ENCODE results near the gene LRP1B.
A peak's percentile ranks its signal among the peaks of the same experiment; 100 is the strongest.

The LRP1B gene

DNA sequence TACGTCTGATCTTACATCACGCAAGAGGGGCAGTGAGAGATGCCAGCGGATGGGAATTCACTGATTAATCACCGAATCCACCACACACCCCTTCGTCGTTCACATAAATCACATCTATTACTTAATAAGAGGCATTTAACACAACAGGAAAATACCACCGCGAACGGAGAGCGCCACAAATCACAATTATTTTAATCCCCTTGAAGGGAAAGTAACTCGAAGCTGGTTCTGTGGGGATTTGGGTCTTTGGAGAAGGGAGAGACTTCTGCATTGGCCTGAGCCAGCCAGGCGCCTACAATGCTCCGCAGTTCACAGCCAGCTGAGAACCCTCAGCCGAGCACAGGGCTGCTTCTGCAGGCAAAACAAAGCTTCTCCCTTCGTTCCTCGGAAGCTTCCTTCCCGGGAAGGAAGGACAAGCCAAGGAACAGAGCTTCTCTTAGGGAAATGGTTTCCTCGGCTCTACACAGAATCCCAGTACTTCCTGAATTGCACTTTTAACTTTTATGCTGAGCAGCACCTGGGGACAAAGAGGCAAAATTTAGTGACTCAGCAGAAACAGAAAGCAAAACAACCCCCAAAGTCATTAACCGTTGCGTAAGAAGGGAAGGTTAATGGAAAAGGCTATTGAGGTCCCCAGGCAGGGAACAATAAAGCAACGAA is at the start of gene LRP1B:
Gene LRP1B (minus strand): TSS at position 7 of the 660 bp plus-strand sequence. CDS start 287 bp downstream, outside the sequence.
- Mint-ChIP-seq H3K27ac (no peak within 1 kb of the TSS), H3K27me3 (peaks cover 48% of the 10 kb centered on the region), H3K9me3 (no peaks in the 10 kb centered on the region), H3K4me3 (peak within 1 kb of the TSS; percentile 62), H3K4me1 (peaks cover 20% of the 10 kb centered on the region), H3K36me3 (no peaks in the 10 kb centered on the region)
- no peak for ATAC-seq

DNA sequence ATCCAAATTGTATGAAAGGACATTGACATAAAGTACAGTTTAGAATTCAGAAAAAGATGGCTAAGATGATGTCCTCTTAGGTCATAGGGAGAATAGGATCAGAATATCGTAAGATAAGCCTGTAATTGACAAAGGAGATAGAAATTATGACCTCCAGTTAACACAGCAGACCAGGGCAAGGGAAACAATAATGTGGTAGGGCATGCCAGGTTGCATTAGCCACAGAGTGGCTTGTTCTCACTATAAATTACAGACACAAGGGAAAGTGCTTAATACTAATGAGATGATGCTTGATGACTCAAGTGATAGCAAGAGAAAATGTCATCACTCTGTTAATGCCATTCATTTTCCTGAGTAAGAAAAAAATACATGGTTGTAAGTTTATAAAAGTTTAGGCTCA is 48.9 kb upstream of the LRP1B start:
- Mint-ChIP-seq H3K27ac (no peak overlapping the region), H3K27me3 (no peaks in the 10 kb centered on the region), H3K4me3 (no peak overlapping the region), H3K4me1 (no peaks in the 10 kb centered on the region), H3K36me3 (no peaks in the 10 kb centered on the region), H3K9me3 (peaks cover 3% of the 10 kb centered on the region)
- ATAC-seq, result no peak

DNA sequence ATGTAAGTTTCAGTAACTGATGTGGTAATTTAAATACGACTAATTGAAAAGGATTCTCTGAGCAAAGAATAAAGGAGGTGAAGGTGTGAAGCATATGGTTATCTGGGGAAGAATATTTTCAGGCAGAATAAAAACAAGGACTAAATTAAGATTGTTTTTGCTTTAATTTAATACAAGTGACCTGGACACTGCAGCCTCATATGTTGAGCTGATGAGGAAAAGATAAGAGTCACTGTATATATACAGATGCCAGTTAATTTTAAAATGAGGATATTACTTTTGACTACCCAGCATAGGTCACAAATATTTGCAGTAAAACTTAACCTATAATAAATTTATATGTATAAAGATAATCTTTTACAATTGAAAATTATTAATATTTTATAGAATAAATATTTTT is 47.8 kb upstream of the LRP1B start:
- Mint-ChIP-seq H3K4me1 (no peaks in the 10 kb centered on the region), H3K9me3 (peaks cover 3% of the 10 kb centered on the region), H3K27ac (no peak overlapping the region), H3K27me3 (no peaks in the 10 kb centered on the region), H3K4me3 (no peak overlapping the region), H3K36me3 (no peaks in the 10 kb centered on the region)
- ATAC-seq, result no peak

DNA sequence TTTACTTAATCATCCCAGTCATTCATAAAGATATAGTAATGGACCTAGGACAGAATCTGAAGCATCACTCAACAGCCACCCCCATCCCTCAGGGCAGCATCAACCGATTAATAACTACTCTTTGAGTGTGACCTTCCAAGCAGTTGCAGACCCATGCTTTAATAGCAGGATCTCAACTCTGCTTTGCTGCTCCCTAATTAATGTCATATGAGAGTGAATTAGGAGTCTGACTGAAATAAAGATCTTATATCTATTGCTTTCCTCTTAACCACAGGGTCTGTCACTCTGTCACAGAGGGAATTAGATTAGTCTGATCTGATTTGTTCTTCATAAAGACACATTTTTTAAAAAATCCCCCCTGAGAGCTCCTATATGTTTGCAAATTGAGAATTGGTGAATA is 46.1 kb upstream of the LRP1B start:
- no peaks in the 10 kb centered on the region for H3K36me3 Mint-ChIP-seq
- no peak overlapping the region for H3K27ac Mint-ChIP-seq
- H3K27me3 Mint-ChIP-seq, result no peaks in the 10 kb centered on the region
- ATAC-seq, result no peak
- H3K9me3 Mint-ChIP-seq, result no peaks in the 10 kb centered on the region
- H3K4me1 Mint-ChIP-seq, result no peaks in the 10 kb centered on the region
- H3K4me3 Mint-ChIP-seq, result no peak overlapping the region

DNA sequence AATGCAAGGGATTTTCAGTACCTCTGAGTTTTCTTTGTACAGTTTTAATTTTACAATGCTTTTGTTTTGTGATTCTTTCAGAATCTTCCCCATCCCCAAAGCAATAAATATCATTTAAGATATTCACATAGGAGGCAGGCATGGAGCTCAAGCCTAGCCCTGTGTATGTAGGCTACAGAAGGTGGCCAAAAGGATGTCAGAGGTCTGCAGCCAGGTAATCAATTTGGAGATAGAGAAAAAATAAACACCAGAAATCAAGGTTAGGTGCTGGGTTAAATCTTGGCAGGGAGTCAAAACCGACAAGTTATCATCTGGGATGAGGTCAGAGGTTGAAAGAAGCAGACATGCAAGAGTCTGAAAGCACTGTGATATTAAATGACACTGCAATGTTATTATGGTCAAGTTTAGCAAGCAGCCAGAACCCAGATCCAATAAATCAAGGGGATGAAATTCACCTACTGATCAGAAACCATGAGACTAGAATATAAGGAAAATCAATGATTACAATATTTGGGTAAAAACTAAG is 45.1 kb upstream of the LRP1B start:
- H3K4me3 Mint-ChIP-seq, result no peak overlapping the region
- no peaks in the 10 kb centered on the region for H3K36me3 Mint-ChIP-seq
- H3K27me3 Mint-ChIP-seq, result no peaks in the 10 kb centered on the region
- no peaks in the 10 kb centered on the region for H3K4me1 Mint-ChIP-seq
- ATAC-seq, result no peak
- no peaks in the 10 kb centered on the region for H3K9me3 Mint-ChIP-seq
- no peak overlapping the region for H3K27ac Mint-ChIP-seq

DNA sequence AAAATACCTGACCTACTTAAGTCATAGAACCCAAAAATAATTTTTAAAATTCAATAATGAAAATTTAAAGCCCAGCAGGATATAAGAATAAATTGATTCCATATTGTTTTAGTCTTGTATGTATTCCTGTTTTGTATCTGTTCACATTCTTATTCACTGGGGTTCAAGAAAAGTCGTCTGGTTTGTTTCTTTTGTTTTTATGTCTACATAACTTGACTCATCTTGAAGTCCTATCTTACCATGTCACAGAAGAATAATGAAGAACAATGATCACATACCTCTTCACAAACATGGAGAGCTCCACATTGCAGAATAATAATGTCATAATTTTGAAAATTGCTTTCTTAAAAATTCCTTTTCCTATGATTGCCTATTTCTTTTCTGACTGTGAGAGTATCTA is 43.4 kb upstream of the LRP1B start:
- Mint-ChIP-seq H3K4me1 (no peaks in the 10 kb centered on the region), H3K36me3 (no peaks in the 10 kb centered on the region)

DNA sequence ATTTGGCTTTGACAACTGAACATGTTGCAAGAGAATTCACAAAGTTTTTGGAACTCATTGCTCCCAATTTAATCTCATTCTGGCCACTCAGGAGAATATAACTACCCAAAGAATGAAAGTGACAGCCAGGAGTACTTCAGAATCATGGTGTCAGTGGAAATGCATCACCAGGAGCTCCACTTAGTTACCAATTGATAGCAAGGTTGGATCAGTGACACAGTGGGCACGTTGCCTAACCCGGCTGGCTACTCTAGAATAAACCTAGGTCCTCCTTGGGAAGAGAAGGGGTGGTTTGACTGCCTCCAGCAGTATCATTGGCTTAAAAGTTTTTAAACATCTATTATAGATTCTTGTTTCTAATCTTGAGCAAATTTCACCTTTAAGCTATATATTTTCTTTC is 40.0 kb upstream of the LRP1B start:
- Mint-ChIP-seq H3K36me3 (no peaks in the 10 kb centered on the region), H3K27me3 (no peaks in the 10 kb centered on the region)
- no peak for ATAC-seq

More for the DNA sequence above, 43.4 kb upstream of the LRP1B start:
- H3K9me3 Mint-ChIP-seq, result no peaks in the 10 kb centered on the region
- ATAC-seq, result no peak
- H3K27ac Mint-ChIP-seq, result no peak overlapping the region
- H3K4me3 Mint-ChIP-seq, result no peak overlapping the region
- H3K27me3 Mint-ChIP-seq, result no peaks in the 10 kb centered on the region

DNA sequence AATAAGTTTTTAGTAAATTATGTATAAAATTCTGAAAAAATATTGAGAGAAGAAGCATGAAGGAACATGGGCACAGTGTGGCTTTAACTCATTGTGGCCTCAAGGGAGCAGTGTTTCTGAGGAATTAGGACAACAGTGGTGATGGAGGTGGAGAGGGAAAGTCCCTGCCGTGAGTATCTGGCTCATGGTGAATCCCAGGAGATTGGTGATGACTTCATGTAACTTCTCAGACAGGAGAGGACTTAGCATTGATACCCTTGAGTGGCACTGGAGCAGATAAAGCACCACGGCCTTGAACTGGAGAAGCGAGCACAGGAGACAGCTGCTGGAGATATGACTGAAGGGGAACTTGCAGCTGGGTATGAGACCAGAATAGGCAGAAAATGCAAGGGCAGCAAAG is 35.0 kb upstream of the LRP1B start:
- peaks cover 5% of the 10 kb centered on the region for H3K9me3 Mint-ChIP-seq
- no peak overlapping the region for H3K27ac Mint-ChIP-seq
- ATAC-seq, result peak; percentile 92
- no peak overlapping the region for H3K4me3 Mint-ChIP-seq
- H3K4me1 Mint-ChIP-seq, result no peaks in the 10 kb centered on the region
- H3K36me3 Mint-ChIP-seq, result no peaks in the 10 kb centered on the region
- H3K27me3 Mint-ChIP-seq, result no peaks in the 10 kb centered on the region

More for the DNA sequence above, 40.0 kb upstream of the LRP1B start:
- H3K4me3 Mint-ChIP-seq, result no peak overlapping the region
- H3K27ac Mint-ChIP-seq, result no peak overlapping the region
- no peaks in the 10 kb centered on the region for H3K4me1 Mint-ChIP-seq
- peaks cover under 1% of the 10 kb centered on the region for H3K9me3 Mint-ChIP-seq

DNA sequence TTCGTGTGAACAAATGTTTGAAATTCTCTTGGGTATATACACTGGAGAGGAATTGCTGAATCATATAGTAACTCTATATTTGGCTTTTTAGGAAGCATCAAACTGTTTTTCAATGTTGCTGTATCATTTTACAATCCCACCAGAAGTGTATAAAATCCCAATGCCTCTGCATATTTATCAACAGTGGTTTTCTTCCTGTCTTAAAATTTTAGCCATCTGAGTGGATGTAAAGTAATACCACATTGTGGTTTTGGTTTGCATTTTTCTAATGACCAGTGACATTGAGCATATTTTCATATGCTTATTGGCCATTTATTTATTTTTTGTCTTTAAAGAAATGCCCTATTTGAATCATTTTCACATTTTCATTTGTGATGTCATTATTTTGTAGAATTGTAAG is 22.8 kb upstream of the LRP1B start:
- no peak overlapping the region for H3K27ac Mint-ChIP-seq
- H3K27me3 Mint-ChIP-seq, result no peaks in the 10 kb centered on the region
- ATAC-seq, result no peak
- H3K4me1 Mint-ChIP-seq, result no peaks in the 10 kb centered on the region
- H3K9me3 Mint-ChIP-seq, result peaks cover 4% of the 10 kb centered on the region
- H3K4me3 Mint-ChIP-seq, result no peak overlapping the region
- H3K36me3 Mint-ChIP-seq, result no peaks in the 10 kb centered on the region

DNA sequence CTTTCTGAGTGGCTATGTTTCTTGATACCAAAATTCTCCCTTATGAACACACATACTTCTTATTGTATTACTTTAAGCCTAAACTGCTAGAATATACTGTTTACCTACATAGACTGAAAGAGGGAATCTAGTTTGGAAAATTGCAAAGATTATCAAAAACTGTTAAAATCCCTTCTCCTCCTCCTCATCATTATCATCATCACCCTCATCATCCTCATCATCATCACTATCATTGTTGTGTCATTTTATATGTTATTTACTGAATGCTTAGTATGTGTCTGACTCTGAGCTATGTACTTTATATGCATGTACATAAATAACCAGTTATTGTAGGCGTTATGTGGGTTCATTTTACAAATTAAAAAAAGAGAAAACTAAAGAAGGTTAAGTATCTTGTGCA is 19.6 kb upstream of the LRP1B start:
- Mint-ChIP-seq H3K4me3 (no peak overlapping the region), H3K36me3 (no peaks in the 10 kb centered on the region), H3K9me3 (peaks cover 4% of the 10 kb centered on the region), H3K27ac (no peak overlapping the region), H3K27me3 (no peaks in the 10 kb centered on the region), H3K4me1 (no peaks in the 10 kb centered on the region)
- ATAC-seq, result no peak

DNA sequence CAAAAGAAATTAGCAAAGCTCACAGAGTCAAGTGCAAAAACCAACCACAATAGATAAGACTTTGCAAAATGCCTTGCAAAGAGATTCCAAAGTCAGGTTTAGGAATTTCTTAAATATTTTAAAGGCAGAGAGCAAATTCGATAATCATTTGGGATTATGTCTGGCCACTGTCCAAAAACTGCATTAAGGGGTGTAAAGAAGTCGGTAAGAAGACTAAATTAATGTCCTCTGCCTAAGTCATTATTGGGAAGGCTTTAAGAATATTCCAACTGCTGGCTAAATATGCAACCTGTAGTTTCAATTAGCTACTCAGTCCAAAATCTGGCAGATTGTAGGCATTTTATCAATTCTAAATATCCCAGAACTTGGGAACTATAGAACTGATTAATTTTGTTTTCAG is 13.7 kb upstream of the LRP1B start:
- ATAC-seq, result no peak
- H3K27me3 Mint-ChIP-seq, result no peaks in the 10 kb centered on the region
- no peak overlapping the region for H3K4me3 Mint-ChIP-seq

DNA sequence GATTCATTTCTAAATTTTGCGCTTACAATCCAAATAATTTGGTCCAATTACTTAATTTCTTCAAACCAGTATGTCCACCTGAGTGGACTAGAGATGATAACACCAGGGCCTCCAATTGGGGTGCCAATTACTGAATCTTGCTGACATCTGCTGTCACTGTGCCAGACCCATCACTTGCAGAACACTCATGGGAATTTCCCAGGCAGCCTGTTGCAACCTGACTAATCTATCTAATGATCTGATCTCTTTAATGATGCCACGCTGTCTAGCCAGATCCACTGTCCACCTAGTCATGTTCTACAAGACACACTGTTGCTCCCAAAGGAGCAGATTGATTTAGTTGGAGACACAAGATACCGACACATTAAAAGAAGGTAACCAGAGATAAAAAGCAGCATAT is 11.8 kb upstream of the LRP1B start:
- H3K36me3 Mint-ChIP-seq, result no peaks in the 10 kb centered on the region
- no peaks in the 10 kb centered on the region for H3K27me3 Mint-ChIP-seq
- H3K4me3 Mint-ChIP-seq, result no peak overlapping the region
- H3K4me1 Mint-ChIP-seq, result no peaks in the 10 kb centered on the region
- H3K27ac Mint-ChIP-seq, result no peak overlapping the region
- no peak for ATAC-seq
- H3K9me3 Mint-ChIP-seq, result no peaks in the 10 kb centered on the region

More for the DNA sequence above, 13.7 kb upstream of the LRP1B start:
- no peaks in the 10 kb centered on the region for H3K4me1 Mint-ChIP-seq
- no peaks in the 10 kb centered on the region for H3K9me3 Mint-ChIP-seq
- H3K27ac Mint-ChIP-seq, result no peak overlapping the region
- H3K36me3 Mint-ChIP-seq, result no peaks in the 10 kb centered on the region

DNA sequence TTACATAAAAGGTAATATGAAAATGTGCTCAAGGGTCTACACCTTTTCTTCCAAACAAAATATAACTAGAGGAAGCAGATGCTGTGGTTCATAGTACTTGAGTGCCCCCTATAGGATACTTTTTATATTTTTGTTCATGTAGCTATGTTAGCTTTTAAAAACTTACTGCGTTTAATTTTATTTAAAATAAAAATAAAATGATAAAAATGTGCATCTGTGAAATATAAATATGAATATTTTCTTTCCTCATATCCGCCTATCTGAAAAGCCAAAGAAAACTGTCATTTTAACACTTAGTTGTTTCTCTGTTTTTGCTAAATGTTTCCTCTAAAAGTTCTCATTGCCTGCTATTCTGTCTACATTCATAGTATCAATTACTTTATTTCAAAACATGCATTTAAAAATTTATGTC is 9.6 kb upstream of the LRP1B start:
- Mint-ChIP-seq H3K9me3 (no peaks in the 10 kb centered on the region), H3K27ac (no peak overlapping the region), H3K4me3 (no peak overlapping the region), H3K27me3 (no peaks in the 10 kb centered on the region), H3K4me1 (no peaks in the 10 kb centered on the region), H3K36me3 (no peaks in the 10 kb centered on the region)
- no peak for ATAC-seq

DNA sequence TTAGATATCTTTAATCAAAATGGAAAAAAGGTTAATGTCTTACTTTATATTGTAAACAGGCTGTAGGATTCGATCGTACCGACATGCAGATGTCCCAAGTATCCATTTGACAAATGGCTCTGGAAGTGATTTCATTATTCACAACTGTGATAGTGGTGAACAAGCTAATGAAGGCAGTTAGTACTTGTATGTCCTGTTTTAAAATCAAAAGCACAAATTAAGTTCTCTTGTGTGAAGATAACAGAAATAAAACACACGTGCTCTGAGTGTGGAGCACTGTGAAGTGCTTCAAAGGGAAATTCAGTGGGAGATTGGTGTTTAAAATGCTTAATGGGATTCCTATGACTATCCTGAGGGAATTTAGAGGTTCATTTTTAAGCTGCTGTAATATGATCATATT is 8.6 kb upstream of the LRP1B start:
- H3K4me1 Mint-ChIP-seq, result no peaks in the 10 kb centered on the region
- H3K27ac Mint-ChIP-seq, result no peak overlapping the region
- no peaks in the 10 kb centered on the region for H3K9me3 Mint-ChIP-seq
- H3K4me3 Mint-ChIP-seq, result no peak overlapping the region
- no peak for ATAC-seq
- no peaks in the 10 kb centered on the region for H3K36me3 Mint-ChIP-seq
- H3K27me3 Mint-ChIP-seq, result no peaks in the 10 kb centered on the region

DNA sequence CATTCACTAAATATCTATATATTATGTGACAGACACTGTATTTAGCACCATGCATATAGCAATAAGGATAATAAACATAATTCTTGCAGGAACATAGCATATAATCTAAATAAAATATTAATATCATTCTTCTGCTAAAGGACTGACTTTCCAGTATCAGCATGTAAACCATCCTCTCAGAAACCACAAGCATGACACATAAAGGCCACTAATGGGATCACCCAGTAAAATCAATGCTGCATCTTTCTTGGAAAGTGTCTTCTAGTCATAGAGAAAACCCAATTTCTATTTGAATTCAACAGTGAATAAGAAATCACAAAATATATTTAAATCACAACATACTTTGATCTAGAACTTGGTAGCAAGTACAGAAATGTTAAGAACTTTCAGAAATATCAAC is 5.8 kb upstream of the LRP1B start:
- Mint-ChIP-seq H3K27me3 (peaks cover 16% of the 10 kb centered on the region), H3K4me3 (no peak overlapping the region), H3K4me1 (peaks cover 1% of the 10 kb centered on the region), H3K27ac (no peak overlapping the region), H3K9me3 (no peaks in the 10 kb centered on the region), H3K36me3 (no peaks in the 10 kb centered on the region)
- ATAC-seq, result no peak

DNA sequence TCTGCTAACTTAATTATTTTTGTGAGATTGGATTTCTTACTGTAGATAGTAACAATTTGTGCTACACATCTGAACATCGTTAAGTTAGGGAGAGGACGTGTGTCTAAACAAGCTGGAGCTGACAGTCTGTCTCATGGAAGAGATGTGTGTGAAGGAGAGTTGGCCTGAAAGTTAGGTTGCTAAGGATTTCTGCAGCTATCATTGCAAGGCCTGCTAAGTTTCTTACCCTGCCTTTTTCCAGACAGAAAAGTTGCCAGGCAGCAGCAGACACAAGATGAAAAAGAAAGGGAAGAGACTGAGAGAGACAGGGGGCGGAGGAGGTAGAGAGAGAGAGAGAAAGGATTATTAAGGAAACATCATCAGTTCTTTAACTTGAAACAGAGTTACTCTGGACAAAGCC is 4.1 kb upstream of the LRP1B start:
- Mint-ChIP-seq H3K4me1 (peaks cover 18% of the 10 kb centered on the region), H3K4me3 (no peak overlapping the region), H3K27me3 (peaks cover 33% of the 10 kb centered on the region), H3K36me3 (no peaks in the 10 kb centered on the region), H3K27ac (no peak overlapping the region), H3K9me3 (no peaks in the 10 kb centered on the region)
- ATAC-seq, result no peak
